ENCODE measurements around the gene LRR1.
"Not testable (repeated sequence)": the region's sequence is repeated elsewhere in the genome, so short reads cannot be mapped to it uniquely, and the experiment has no call there.

Gene LRR1

GRCh38 chr14:49598485-49599300 is at the start of gene LRR1:
Gene LRR1 (plus strand): TSS chr14:49598940. CDS start chr14:49599021, 81 bp downstream.
- DNase-seq (ENCODE audit: low read depth in 2 of 2): peak; percentile 71 to 73

DNA sequence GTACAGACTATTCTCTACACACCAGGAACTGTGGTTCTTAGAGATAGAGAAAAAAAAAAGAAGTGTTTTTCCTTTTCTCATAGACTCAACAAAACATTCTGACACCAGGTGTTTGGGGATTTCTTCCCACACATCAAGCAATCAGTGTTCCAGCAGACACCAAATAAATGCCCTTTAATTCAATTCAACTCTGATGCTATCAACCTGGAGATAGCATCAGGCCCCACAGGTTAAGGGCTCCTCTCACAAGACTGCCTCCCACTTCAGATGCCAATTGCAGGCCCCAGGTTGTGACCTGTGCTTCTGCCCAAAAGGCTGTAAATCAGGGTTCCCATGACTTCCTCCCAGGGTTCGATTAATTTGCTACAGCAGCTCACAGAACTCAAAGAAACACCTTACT is 49.3 kb upstream of the LRR1 start:
- DNase-seq (ENCODE audit: low read depth in 2 of 2): no peak

DNA sequence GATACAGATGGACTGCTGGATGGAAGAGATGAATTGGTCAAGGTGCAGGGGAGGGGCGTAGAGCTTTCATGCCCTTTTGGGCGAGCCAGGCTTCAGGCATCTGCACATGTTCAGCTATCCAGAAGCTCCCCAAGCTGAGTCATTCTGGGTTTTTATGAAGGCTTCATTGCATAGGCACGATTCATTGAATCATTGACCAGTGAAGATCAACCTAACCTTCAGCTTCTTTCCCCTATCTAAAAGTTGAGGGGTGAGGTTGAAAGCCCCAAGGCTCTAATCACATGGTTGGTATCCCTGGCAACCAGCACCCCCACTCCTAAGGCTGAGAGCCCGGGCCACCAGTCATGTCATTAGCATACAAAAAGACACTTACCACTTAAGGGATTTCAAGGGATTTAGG is 48.9 kb upstream of the LRR1 start:
- DNase-seq (ENCODE audit: low read depth in 2 of 2): no peak

GRCh38 chr14:49550286-49551184 is 48.2 kb upstream of the LRR1 start:
- DNase-seq (ENCODE audit: low read depth in 2 of 2): no peak

DNA sequence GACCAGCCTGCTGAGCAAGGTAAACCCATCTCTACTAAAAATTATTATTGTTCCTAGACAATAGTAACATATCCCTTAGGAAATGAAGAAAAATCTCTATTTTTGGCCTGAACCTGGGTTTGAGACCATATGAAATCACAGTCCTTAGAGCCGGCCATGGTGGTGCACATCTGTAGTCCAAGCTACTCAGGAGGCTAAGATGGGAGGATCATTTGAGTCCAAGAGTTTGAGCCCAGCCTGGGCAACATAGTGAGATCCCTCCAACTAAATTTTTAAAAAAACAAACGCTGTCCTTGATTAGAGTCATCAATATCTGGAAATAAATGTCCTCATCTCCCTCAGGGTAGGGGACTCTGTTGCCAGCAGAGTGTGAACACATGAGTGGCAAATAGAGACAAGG is 47.2 kb upstream of the LRR1 start:
- no peak for DNase-seq (ENCODE audit: low read depth in 2 of 2)

GRCh38 chr14:49553106-49553505 is 45.6 kb upstream of the LRR1 start:
- no peak for DNase-seq (ENCODE audit: low read depth in 2 of 2)

GRCh38 chr14:49553892-49554291 is 44.8 kb upstream of the LRR1 start:
- DNase-seq (ENCODE audit: low read depth in 2 of 2): no peak

DNA sequence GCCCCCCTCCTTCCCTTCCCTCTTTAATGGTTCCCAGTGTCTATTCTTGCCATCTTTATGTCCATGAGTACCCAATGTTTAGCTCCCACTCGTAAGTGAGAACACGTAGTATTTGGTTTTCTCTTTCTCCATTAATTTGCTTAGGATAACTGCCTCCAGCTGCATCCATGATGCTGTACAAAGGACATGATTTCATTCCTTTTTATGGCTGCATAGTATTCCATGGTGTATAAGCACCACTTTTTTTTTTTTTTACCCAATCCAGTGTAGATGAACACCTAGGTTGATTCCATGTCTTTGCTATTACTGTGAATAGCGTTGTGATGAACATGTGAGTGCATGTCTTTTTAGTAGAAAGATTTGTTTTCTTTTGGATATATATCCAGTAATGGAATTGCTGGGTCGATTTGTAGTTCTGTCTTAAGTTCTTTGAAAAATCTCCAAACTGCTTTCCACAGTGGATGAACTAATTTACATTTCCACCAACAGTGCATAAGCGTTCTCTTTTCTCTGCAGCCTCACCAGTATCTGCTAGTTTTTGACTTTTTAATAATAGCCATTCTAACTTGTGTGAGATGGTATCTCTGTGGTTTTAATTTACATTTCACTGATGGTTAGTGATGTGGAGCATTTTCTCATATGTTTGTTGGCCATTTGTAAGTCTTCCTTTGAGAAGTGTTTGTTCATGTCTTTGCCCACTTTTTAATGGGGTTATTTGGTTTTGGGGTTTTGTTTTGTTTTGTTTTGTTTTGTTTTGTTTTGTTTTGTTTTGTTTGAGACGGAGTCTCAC is 38.6 kb upstream of the LRR1 start:
- DNase-seq (ENCODE audit: low read depth in 2 of 2): no peak

- no peak for DNase-seq (ENCODE audit: low read depth in 2 of 2)
Measured at GRCh38 chr14:49566714-49567113, 32.0 kb upstream of the LRR1 start.

DNA sequence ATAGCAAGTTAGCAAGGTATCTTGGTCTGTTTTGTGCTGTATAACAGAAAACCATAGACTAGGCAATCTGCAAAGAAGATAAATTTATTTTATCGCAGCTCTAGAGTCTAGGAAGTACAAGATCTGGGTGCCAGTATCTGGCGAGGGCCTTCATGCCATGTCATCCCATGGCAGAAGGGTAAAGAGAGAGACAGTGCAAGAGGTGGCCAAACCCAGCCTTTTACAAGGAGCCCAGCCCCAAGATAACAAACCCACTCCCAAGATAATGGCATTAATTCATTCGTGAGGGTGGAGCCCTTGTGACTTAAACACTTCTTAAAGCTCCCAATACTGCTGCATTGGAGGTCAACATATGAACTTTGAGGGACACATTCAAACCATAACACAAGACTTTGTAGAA is 29.5 kb upstream of the LRR1 start:
- DNase-seq (ENCODE audit: low read depth in 2 of 2): no peak

DNA sequence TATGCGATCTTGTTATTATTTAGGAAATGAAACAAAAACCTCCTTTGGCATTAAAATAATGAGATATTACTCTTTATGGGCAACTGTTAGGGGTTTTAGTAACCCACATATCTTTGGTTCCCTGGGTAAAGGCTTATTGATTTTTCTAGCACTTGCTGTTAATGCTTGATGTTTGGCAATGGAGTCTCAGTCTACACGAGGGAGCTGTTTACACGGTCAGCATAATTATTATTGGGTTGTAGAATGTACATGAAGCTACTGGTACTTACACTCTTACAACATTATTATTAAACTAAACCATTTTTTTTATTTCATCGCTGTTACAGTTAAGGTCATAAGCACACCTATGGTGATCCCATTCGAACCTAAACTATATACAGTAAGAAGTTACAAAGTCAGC is 24.7 kb upstream of the LRR1 start:
- DNase-seq (ENCODE audit: low read depth in 2 of 2): no peak

DNA sequence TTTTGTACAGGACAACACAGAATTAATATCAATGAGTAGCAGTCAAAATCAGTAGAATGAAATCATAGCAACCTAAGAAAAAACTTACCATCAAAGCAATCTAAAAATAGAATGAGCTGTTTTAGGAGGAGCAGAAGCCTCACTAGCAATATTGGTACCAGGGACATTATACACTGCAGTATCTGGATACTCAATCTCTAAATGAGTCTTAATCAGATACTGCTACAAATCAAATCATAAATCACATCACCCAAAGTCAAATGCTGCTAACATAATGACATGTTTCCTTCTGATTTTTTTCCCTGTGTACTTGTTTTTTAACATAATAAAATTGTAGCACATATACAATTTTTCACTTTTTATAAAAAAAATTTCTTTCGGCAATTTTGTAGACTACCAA is 20.6 kb upstream of the LRR1 start:
- DNase-seq (ENCODE audit: low read depth in 2 of 2): no peak

DNA sequence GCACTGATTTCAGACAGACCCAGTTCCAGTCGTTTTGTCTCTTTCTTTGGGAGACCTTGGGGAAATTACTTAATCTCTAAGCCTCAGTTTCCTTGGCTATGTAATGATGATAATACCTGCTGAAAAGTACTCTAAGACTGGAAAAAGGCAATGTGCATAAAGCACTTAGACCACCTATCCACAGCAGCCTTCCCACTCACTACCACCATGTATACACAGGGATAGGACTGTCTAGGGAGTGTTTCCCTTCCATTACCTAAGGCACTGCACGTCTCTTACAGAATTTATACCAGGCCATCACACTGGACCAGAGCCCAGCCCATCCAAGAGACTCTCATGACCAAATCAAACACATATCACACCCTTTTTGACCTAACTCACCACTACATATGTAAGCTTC is 18.9 kb upstream of the LRR1 start:
- no peak for DNase-seq (ENCODE audit: low read depth in 2 of 2)

DNA sequence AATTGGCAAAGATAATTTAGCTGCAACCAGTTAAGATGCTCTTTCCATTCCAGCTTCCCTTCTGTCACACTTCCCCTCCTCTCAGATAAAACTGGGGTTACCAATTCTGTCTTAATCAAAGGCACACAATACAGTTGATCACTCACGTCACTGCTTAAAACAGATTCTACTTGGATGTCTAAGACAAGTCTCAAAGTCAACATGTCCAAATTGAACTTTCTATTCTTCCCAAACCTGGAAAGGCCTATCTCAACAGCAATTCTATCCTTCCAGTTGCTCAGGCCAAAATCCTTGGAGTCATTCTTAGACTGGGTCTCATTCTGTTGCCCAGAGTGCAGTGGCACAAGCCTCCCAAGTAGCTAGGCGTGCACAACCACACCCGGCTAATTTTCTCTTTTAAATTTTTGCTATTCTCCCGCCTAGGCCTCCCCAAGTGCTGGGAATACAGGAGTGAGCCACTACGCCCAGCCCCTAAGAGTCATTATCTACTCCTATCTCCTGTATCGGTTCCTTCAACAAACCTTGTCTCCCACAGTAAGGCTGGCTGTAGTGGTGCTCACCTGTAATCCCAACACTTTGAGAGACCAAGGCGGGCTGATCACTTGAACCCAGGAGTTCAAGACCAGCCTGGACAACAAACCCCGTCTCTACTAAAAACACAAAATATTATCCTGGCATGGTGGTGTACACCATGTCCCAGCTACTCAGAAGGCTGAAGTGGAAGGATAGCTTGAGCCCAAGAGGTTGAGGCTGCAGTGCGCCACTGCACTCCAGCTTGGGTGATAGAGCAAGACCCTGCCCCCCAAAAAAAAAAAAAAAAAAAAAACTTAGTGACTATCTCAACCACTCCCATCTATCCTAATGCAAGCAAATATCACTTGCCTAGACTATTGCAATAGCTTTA is 17.3 kb upstream of the LRR1 start:
- DNase-seq (ENCODE audit: low read depth in 2 of 2): no peak

GRCh38 chr14:49582113-49582977 is 16.4 kb upstream of the LRR1 start:
- DNase-seq (ENCODE audit: low read depth in 2 of 2): no peak

DNA sequence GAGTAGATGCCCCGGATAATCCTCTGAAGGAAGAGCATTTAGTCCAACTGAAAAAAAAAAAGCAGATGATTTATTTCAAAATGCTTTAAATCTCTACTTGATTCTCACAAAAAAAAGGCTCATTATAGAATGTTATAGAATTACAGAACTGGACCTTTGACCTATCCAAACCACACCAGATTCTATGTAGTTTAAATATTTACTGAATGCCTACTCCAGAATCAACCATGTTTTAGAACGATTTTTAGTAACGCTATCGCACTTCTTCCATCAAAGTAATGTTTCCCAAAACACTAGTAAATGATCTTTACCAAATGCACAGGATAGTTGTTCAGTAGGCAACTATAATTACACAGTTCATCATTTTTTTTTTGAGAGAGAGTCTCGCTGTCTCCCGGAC is 15.1 kb upstream of the LRR1 start:
- DNase-seq (ENCODE audit: low read depth in 2 of 2): no peak

- DNase-seq (ENCODE audit: low read depth in 2 of 2): no peak
Measured at GRCh38 chr14:49584058-49584457, 14.7 kb upstream of the LRR1 start.

GRCh38 chr14:49584981-49585640 is 13.6 kb upstream of the LRR1 start:
- DNase-seq (ENCODE audit: low read depth in 2 of 2): not testable (repeated sequence)

Data from stimulated activated CD8-positive, alpha-beta memory T cell treated with anti-CD3 and anti-CD28 coated beads, Interleukin-15, amount 100 ng/mL, for 48 hours (primary cell).